ENCODE measurements around the gene TXNRD2.

TXNRD2 gene

GRCh38 chr22:19870153-19871022, 71.2 kb downstream of the TXNRD2 start:
- TF ChIP-seq CTCF (IDR thresholded peaks at IDR 0.05; ENCODE audit: insufficient read depth, missing control alignments) = no peak
- FAIRE-seq (no peak), DNase-seq (ENCODE audit: insufficient read length, low spot score) (no peak)

- TF ChIP-seq CTCF (IDR thresholded peaks at IDR 0.05; ENCODE audit: insufficient read depth, missing control alignments) = no peak
- no peak for FAIRE-seq
- no peak for DNase-seq (ENCODE audit: insufficient read length, low spot score)
Observed at GRCh38 chr22:19869497-19870152, 72.0 kb downstream of the TXNRD2 start.

- DNase-seq (ENCODE audit: insufficient read length, low spot score) (no peak), FAIRE-seq (no peak)
- TF ChIP-seq CTCF (IDR thresholded peaks at IDR 0.05; ENCODE audit: insufficient read depth, missing control alignments) = no peak
Observed at GRCh38 chr22:19868773-19869471, 72.7 kb downstream of the TXNRD2 start.

GRCh38 chr22:19868333-19868732, 73.3 kb downstream of the TXNRD2 start:
- no peak for TF ChIP-seq CTCF (IDR thresholded peaks at IDR 0.05; ENCODE audit: insufficient read depth, missing control alignments)
- FAIRE-seq (no peak), DNase-seq (ENCODE audit: insufficient read length, low spot score) (no peak)

- FAIRE-seq (no peak), DNase-seq (ENCODE audit: insufficient read length, low spot score) (no peak)
- no peak for TF ChIP-seq CTCF (IDR thresholded peaks at IDR 0.05; ENCODE audit: insufficient read depth, missing control alignments)
Observed at GRCh38 chr22:19867617-19868016, 74.0 kb downstream of the TXNRD2 start.

- no peak for TF ChIP-seq CTCF (IDR thresholded peaks at IDR 0.05; ENCODE audit: insufficient read depth, missing control alignments)
- DNase-seq (ENCODE audit: insufficient read length, low spot score) (no peak), FAIRE-seq (peak; percentile 21)
Observed at GRCh38 chr22:19866665-19867009, 75.0 kb downstream of the TXNRD2 start.
